HEK293 (cell line): ENCODE measurements around the gene DNMT3A.

Source experiments
- CTCF ChIA-PET: fragments of 350-600 bp; formaldehyde crosslinking; extraction: SDS; loops from one replicate; lab custom pipeline; 2021; ENCODE audit warnings: antibody characterized with exemption; lab: Yijun Ruan, JAX
- POLR2A ChIA-PET: fragments of 300-600 bp; formaldehyde crosslinking; extraction: SDS; loops from one replicate; lab custom pipeline; 2020; ENCODE audit warnings: antibody characterized with exemption, inconsistent platforms; lab: Yijun Ruan, JAX
- H3K27ac ChIP-seq: fragments of 200-500 bp; sonication (Bioruptor generic); 2 replicates; pipeline ENCODE4 v1.5.1; 2014; ENCODE audit warnings: low read depth, low read length, control low read depth, inconsistent platforms; ENCODE audit errors: extremely low read depth
- H3K36me3 ChIP-seq, 2 experiments: fragments of 200-500 bp in 1 of 2; sonication (Bioruptor generic) in 1 of 2; 1 replicate in 1 of 2; 2 replicates in 1 of 2; pipeline ENCODE4 v1.5.1; 2014 to 2017; ENCODE audit warnings: inconsistent platforms in 2 of 2, low read length in 2 of 2; ENCODE audit not compliant: control insufficient read depth in 2 of 2, insufficient read depth in 1 of 2
- H3K4me1 ChIP-seq: fragments of 200-500 bp; sonication (Bioruptor generic); 2 replicates; pipeline ENCODE4 v1.5.1; 2014; ENCODE audit warnings: mild to moderate bottlenecking, low read length, inconsistent platforms; ENCODE audit not compliant: control insufficient read depth, insufficient read depth
- H3K4me3 ChIP-seq: 2 replicates; pipeline ENCODE4 v1.5.1; 2011; ENCODE audit warnings: low read depth, mild to moderate bottlenecking, control low read depth, low read length, moderate library complexity
- H3K9me3 ChIP-seq: fragments of 200-500 bp; sonication (Bioruptor generic); 2 replicates; pipeline ENCODE4 v1.5.1; 2014; ENCODE audit warnings: low read depth, low read length, inconsistent platforms; ENCODE audit not compliant: control insufficient read depth, insufficient read depth
- GFI1B ChIP-seq: fragments of 450-650 bp; formaldehyde crosslinking; IDR thresholded peaks from 2 replicates; pipeline ENCODE4 v1.5.1; 2016; ENCODE audit warnings: missing biosample characterization, missing genetic modification characterization
- GLI4 ChIP-seq: fragments of 450-650 bp; formaldehyde crosslinking; IDR thresholded peaks from 2 replicates; pipeline ENCODE4 v1.5.1; 2016; ENCODE audit warnings: missing biosample characterization, missing genetic modification characterization
- IKZF3 ChIP-seq: fragments of 450-650 bp; IDR thresholded peaks from 2 replicates; pipeline ENCODE4 v1.5.0; 2018; ENCODE audit warnings: missing biosample characterization, mild to moderate bottlenecking, missing genetic modification characterization, moderate library complexity
- MYNN ChIP-seq: fragments of 450-650 bp; formaldehyde crosslinking; IDR thresholded peaks from 2 replicates; pipeline ENCODE4 v1.5.1; 2016; ENCODE audit warnings: missing biosample characterization, missing genetic modification characterization, borderline replicate concordance
- SCRT1 ChIP-seq: fragments of 450-650 bp; formaldehyde crosslinking; IDR thresholded peaks from 2 replicates; pipeline ENCODE4 v1.5.1; 2016; ENCODE audit warnings: missing biosample characterization, missing genetic modification characterization, borderline replicate concordance
- ZFP37 ChIP-seq: fragments of 450-650 bp; formaldehyde crosslinking; IDR thresholded peaks from 2 replicates; pipeline ENCODE4 v1.5.1; 2016; ENCODE audit warnings: missing biosample characterization, missing genetic modification characterization
- ZNF2 ChIP-seq: fragments of 450-650 bp; formaldehyde crosslinking; IDR thresholded peaks from 2 replicates; pipeline ENCODE4 v1.5.1; 2016; ENCODE audit warnings: missing biosample characterization, missing genetic modification characterization
- ZNF221 ChIP-seq: fragments of 450-650 bp; formaldehyde crosslinking; IDR thresholded peaks from 2 replicates; pipeline ENCODE4 v1.5.1; 2017; ENCODE audit warnings: missing biosample characterization, missing genetic modification characterization, borderline replicate concordance
- ZNF24 ChIP-seq: fragments of 450-650 bp; formaldehyde crosslinking; IDR thresholded peaks from 2 replicates; pipeline ENCODE4 v1.5.1; 2016; ENCODE audit warnings: missing biosample characterization, missing genetic modification characterization
- ZNF292 ChIP-seq: fragments of 450-650 bp; formaldehyde crosslinking; IDR thresholded peaks from 2 replicates; pipeline ENCODE4 v1.5.1; 2016; ENCODE audit warnings: low read depth, missing biosample characterization, missing genetic modification characterization, borderline replicate concordance
- ZNF501 ChIP-seq: fragments of 450-650 bp; formaldehyde crosslinking; IDR thresholded peaks from 2 replicates; pipeline ENCODE4 v1.5.1; 2016; ENCODE audit warnings: missing biosample characterization, missing genetic modification characterization
- ZNF521 ChIP-seq: fragments of 450-650 bp; formaldehyde crosslinking; IDR thresholded peaks from 2 replicates; pipeline ENCODE4 v1.5.1; 2017; ENCODE audit warnings: missing biosample characterization, mild to moderate bottlenecking, missing genetic modification characterization
- ZNF571 ChIP-seq: fragments of 450-650 bp; formaldehyde crosslinking; IDR thresholded peaks from 2 replicates; pipeline ENCODE4 v1.5.0; 2017; ENCODE audit warnings: missing biosample characterization, missing genetic modification characterization
- ZNF626 ChIP-seq: fragments of 450-650 bp; sonication (Bioruptor Pico); formaldehyde crosslinking; IDR thresholded peaks from 2 replicates; pipeline ENCODE4 v1.5.1; 2018; ENCODE audit warnings: missing biosample characterization, missing genetic modification characterization, inconsistent platforms
- ZNF658 ChIP-seq: fragments of 450-650 bp; formaldehyde crosslinking; IDR thresholded peaks from 2 replicates; pipeline ENCODE4; 2016; ENCODE audit warnings: missing biosample characterization, missing genetic modification characterization
- ZNF677 ChIP-seq: fragments of 450-650 bp; IDR thresholded peaks from 2 replicates; pipeline ENCODE4 v1.5.0; 2018; ENCODE audit warnings: missing biosample characterization, mild to moderate bottlenecking, missing genetic modification characterization, moderate library complexity
- ZNF707 ChIP-seq: fragments of 450-650 bp; formaldehyde crosslinking; IDR thresholded peaks from 2 replicates; pipeline ENCODE4 v1.5.1; 2016; ENCODE audit warnings: missing biosample characterization, missing genetic modification characterization
- ZNF791 ChIP-seq: fragments of 450-650 bp; formaldehyde crosslinking; IDR thresholded peaks from 2 replicates; pipeline ENCODE4 v1.5.1; 2016; ENCODE audit warnings: missing biosample characterization, missing genetic modification characterization
- ZNF792 ChIP-seq: fragments of 450-650 bp; formaldehyde crosslinking; IDR thresholded peaks from 2 replicates; pipeline ENCODE4 v1.5.1; 2016; ENCODE audit warnings: missing biosample characterization, missing genetic modification characterization
- ZNF837 ChIP-seq: fragments of 450-650 bp; formaldehyde crosslinking; IDR thresholded peaks from 2 replicates; pipeline ENCODE4 v1.5.1; 2016; ENCODE audit warnings: missing biosample characterization, missing genetic modification characterization
- TF ChIP-seq, protein P1 (sequence below): fragments of 450-650 bp; formaldehyde crosslinking; IDR thresholded peaks from 2 replicates; pipeline ENCODE4 v1.5.1; 2016; ENCODE audit warnings: missing biosample characterization, missing genetic modification characterization, low read depth
- TF ChIP-seq, protein P2 (sequence below): fragments of 450-650 bp; formaldehyde crosslinking; IDR thresholded peaks from 2 replicates; pipeline ENCODE4 v1.5.1; 2016; ENCODE audit warnings: missing biosample characterization, missing genetic modification characterization
- TF ChIP-seq, protein P3 (sequence below): fragments of 450-650 bp; formaldehyde crosslinking; IDR thresholded peaks from 2 replicates; pipeline ENCODE4 v1.5.1; 2016; ENCODE audit warnings: missing biosample characterization, missing genetic modification characterization
- TF ChIP-seq, protein P4 (sequence below): fragments of 450-650 bp; formaldehyde crosslinking; IDR thresholded peaks from 2 replicates; pipeline ENCODE4 v1.5.1; 2016; ENCODE audit warnings: missing biosample characterization, missing genetic modification characterization
- TF ChIP-seq, protein P5 (sequence below): fragments of 450-650 bp; formaldehyde crosslinking; IDR thresholded peaks from 2 replicates; pipeline ENCODE4 v1.5.1; 2016; ENCODE audit warnings: missing biosample characterization, missing genetic modification characterization

DNMT3A gene

DNA sequence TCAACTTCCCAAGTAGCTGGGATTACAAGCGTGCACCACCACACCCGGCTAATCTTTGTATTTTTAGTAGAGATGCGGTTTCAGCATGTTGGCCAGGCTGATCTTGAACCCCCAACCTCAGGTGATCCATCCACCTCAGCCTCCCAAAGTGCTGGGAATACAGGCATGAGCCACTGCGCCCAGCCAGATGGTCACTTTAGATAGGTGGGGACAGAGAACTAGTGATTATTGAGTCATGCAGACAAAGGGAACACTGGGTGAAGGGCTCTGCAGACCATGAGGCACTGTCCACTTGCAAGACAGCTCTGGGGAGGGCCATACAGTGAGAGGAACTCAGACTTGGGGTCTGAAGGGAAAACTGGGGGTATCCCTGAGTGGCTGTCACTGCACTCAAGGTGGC is 114.9 kb downstream of the DNMT3A start:
- Histone ChIP-seq H3K36me3 (peaks cover 0 to 8% of the 10 kb centered on the region in 2 experiments; a peak in 1 of 3 replicates), H3K4me3 (no peak overlapping the region), H3K9me3 (no peaks in the 10 kb centered on the region), H3K4me1 (peaks cover 2% of the 10 kb centered on the region; the same call in 1 of the 2 replicates), H3K27ac (no peak overlapping the region)
- ChIA-PET CTCF (interaction anchor here (0.5 to 1.7 kb wide), 2 partner anchors 31 to 102 kb away, joined by 3 to 5 read pairs; no protein-coding TSS in a partner anchor), POLR2A (no interaction called here)
- TF ChIP-seq ZNF571 (tag by site-specific recombination) (no peak), GFI1B (tag by site-specific recombination) (no peak), ZNF837 (tag by site-specific recombination) (no peak), ZNF521 (tag by site-specific recombination) (no peak), ZNF501 (tag by site-specific recombination) (no peak), SCRT1 (tag by site-specific recombination) (no peak), ZNF24 (no peak), ZNF792 (tag by site-specific recombination) (no peak), GLI4 (tag by site-specific recombination) (no peak), ZFP37 (tag by site-specific recombination) (no peak), ZNF221 (tag by site-specific recombination) (no peak), ZNF707 (tag by site-specific recombination) (no peak), MYNN (no peak), ZNF658 (no peak), ZNF292 (tag by site-specific recombination) (no peak)
- TF ChIP-seq, protein P1, sequence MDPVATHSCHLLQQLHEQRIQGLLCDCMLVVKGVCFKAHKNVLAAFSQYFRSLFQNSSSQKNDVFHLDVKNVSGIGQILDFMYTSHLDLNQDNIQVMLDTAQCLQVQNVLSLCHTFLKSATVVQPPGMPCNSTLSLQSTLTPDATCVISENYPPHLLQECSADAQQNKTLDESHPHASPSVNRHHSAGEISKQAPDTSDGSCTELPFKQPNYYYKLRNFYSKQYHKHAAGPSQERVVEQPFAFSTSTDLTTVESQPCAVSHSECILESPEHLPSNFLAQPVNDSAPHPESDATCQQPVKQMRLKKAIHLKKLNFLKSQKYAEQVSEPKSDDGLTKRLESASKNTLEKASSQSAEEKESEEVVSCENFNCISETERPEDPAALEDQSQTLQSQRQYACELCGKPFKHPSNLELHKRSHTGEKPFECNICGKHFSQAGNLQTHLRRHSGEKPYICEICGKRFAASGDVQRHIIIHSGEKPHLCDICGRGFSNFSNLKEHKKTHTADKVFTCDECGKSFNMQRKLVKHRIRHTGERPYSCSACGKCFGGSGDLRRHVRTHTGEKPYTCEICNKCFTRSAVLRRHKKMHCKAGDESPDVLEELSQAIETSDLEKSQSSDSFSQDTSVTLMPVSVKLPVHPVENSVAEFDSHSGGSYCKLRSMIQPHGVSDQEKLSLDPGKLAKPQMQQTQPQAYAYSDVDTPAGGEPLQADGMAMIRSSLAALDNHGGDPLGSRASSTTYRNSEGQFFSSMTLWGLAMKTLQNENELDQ (tag by site-specific recombination): no peak
- TF ChIP-seq, protein P2, sequence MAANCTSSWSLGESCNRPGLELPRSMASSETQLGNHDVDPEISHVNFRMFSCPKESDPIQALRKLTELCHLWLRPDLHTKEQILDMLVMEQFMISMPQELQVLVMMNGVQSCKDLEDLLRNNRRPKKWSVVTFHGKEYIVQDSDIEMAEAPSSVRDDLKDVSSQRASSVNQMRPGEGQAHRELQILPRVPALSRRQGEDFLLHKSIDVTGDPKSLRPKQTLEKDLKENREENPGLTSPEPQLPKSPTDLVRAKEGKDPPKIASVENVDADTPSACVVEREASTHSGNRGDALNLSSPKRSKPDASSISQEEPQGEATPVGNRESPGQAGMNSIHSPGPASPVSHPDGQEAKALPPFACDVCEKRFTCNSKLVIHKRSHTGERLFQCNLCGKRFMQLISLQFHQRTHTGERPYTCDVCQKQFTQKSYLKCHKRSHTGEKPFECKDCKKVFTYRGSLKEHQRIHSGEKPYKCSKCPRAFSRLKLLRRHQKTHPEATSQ: no peak
- TF ChIP-seq, protein P3, sequence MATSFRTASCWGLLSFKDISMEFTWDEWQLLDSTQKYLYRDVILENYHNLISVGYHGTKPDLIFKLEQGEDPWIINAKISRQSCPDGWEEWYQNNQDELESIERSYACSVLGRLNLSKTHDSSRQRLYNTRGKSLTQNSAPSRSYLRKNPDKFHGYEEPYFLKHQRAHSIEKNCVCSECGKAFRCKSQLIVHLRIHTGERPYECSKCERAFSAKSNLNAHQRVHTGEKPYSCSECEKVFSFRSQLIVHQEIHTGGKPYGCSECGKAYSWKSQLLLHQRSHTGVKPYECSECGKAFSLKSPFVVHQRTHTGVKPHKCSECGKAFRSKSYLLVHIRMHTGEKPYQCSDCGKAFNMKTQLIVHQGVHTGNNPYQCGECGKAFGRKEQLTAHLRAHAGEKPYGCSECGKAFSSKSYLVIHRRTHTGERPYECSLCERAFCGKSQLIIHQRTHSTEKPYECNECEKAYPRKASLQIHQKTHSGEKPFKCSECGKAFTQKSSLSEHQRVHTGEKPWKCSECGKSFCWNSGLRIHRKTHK (tag by site-specific recombination): no peak
- TF ChIP-seq, protein P4, sequence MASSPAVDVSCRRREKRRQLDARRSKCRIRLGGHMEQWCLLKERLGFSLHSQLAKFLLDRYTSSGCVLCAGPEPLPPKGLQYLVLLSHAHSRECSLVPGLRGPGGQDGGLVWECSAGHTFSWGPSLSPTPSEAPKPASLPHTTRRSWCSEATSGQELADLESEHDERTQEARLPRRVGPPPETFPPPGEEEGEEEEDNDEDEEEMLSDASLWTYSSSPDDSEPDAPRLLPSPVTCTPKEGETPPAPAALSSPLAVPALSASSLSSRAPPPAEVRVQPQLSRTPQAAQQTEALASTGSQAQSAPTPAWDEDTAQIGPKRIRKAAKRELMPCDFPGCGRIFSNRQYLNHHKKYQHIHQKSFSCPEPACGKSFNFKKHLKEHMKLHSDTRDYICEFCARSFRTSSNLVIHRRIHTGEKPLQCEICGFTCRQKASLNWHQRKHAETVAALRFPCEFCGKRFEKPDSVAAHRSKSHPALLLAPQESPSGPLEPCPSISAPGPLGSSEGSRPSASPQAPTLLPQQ (tag by site-specific recombination): no peak
- TF ChIP-seq, all 188 proteins: peak for 0

DNA sequence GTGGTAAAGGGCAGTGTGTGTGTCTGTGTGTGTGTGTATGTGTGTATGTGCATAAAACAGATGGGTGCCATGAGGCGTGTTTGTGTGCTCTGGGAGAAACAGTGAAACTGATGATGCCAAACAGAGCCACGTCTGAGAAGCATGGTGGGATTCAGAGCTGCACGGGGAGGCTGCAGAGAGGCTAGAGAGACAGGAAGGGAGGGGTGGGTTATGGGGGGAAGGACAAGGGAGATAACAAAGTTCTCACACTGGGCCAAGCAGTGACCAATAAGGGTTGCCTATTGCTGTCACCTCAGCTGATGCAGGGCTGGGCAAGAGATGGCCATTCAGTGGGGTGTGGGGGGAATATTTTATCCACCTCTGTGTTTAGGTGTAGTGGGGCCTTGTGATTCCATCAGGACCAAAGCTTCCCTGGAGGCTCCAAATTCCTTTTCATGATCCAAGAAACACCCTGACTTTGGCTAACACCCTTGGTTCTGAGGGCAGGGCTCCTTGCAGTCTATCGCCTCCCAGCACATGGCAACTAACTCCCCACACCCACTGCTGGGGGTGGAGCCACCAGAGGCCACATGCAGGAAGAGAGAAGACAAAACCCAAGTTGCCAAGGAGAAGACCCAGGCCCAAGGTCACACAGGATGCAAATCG is 119.1 kb downstream of the DNMT3A start:
- Histone ChIP-seq H3K36me3 (no peaks in the 10 kb centered on the region), H3K9me3 (no peaks in the 10 kb centered on the region), H3K4me1 (no peaks in the 10 kb centered on the region), H3K27ac (no peak overlapping the region), H3K4me3 (no peak overlapping the region)
- ChIA-PET POLR2A (no interaction called here), CTCF (interaction anchor here (0.6 kb wide), 2 partner anchors 86 to 492 kb away, joined by 4 to 5 read pairs; no protein-coding TSS in a partner anchor)
- TF ChIP-seq IKZF3 (no peak), ZNF677 (tag by site-specific recombination) (no peak), ZNF791 (tag by site-specific recombination) (no peak), ZNF2 (tag by site-specific recombination) (no peak), ZNF626 (tag by site-specific recombination) (no peak)
- TF ChIP-seq, protein P5, sequence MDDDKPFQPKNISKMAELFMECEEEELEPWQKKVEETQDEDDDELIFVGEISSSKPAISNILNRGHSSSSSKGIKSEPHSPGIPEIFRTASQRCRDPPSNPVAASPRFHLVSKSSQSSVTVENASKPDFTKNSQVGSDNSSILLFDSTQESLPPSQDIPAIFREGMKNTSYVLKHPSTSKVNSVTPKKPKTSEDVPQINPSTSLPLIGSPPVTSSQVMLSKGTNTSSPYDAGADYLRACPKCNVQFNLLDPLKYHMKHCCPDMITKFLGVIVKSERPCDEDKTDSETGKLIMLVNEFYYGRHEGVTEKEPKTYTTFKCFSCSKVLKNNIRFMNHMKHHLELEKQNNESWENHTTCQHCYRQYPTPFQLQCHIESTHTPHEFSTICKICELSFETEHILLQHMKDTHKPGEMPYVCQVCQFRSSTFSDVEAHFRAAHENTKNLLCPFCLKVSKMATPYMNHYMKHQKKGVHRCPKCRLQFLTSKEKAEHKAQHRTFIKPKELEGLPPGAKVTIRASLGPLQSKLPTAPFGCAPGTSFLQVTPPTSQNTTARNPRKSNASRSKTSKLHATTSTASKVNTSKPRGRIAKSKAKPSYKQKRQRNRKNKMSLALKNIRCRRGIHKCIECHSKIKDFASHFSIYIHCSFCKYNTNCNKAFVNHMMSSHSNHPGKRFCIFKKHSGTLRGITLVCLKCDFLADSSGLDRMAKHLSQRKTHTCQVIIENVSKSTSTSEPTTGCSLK (tag by site-specific recombination): no peak
